Adrenal gland (tissue), 12 donors: ENCODE measurements around the gene SLC25A19. TPM values are rescaled to one million over a fixed set of nuclear protein-coding genes. Genes with fewer than 3 reads are reported as not detected.

Source experiments
- DNase-seq, 7 donors: peaks; one replicate each; pipeline ENCODE4 v3.0.0-alpha.2; 2019 to 2020
- H3K27ac ChIP-seq, 5 donors: fragments of 200-600 bp; sonication (generic) in 4 of 5; 1 replicate in 3 of 5; 2 replicates in 2 of 5; pipeline versions ENCODE4 v1.5.1 to v1.8.0; 2016 to 2020; ENCODE audit warnings: mild to moderate bottlenecking in 1 of 5
- H3K27me3 ChIP-seq: fragments of 200-600 bp; 2 replicates; pipeline ENCODE4 v1.8.0; 2021
- H3K36me3 ChIP-seq, 2 donors: fragments of 200-600 bp; replicated peaks in 1 of 2; 1 replicate in 1 of 2; 2 replicates in 1 of 2; pipeline versions ENCODE4 v1.5.1 to v1.8.0; 2018 to 2022
- H3K4me1 ChIP-seq, 2 donors: fragments of 200-600 bp; replicated peaks in 1 of 2; 1 replicate in 1 of 2; 2 replicates in 1 of 2; pipeline versions ENCODE4 v1.5.1 to v1.8.0; 2018 to 2021
- H3K4me3 ChIP-seq, 4 donors: fragments of 200-600 bp; sonication (generic) in 3 of 4; one replicate each; pipeline ENCODE4 v1.5.1; 2016 to 2018
- H3K9me3 ChIP-seq, 3 donors: fragments of 200-600 bp; sonication (generic) in 1 of 3; replicated peaks in 1 of 3; 1 replicate in 2 of 3; 2 replicates in 1 of 3; pipeline versions ENCODE4 v1.5.1 to v1.8.0; 2016 to 2021
- CTCF ChIP-seq, 6 experiments: fragments of 450-650 bp in 4 of 6; fragments of 200-600 bp in 2 of 6; sonication (generic) in 1 of 6; IDR thresholded peaks; 1 replicate in 5 of 6; 2 replicates in 1 of 6; pipeline versions ENCODE4 v1.5.1 to v1.8.0; 2016 to 2021; ENCODE audit warnings: antibody characterized with exemption in 6 of 6, mild to moderate bottlenecking in 2 of 6, moderate library complexity in 1 of 6
- POLR2A ChIP-seq, 2 donors: fragments of 450-650 bp; IDR thresholded peaks; one replicate each; pipeline ENCODE4 v1.6.1; 2017; ENCODE audit warnings: antibody characterized with exemption in 2 of 2, mild to moderate bottlenecking in 2 of 2, moderate library complexity in 1 of 2
- WGBS, 4 donors: extraction: QIAGEN DNeasy Blood & Tissue Kit in 2 of 4; methylation state at CpG; one replicate each; pipeline versions ENCODE4 v1.1.5 to v1.1.7; 2013 to 2017; 5-methylcytosine and 5-hydroxymethylcytosine counted together
- intact Hi-C, 2 donors: fragments of 100-400 bp; cut with DNase I; formaldehyde crosslinking; loops; one replicate each; pipeline versions ENCODE4 v1.14.1 to v1.15.0; 2022 to 2023
- polyA plus RNA-seq, 3 donors: library from polyadenylated mRNA; stranded (reverse); fragments of 200-250 nt in 2 of 3; fragments of 350-450 nt in 1 of 3; fragmentation: Illumina TruSeq in 1 of 3; extraction: RNeasy Lipid Tissue Mini Kit (QIAGEN cat#74804) in 1 of 3; gene quantifications; one replicate each; pipeline ENCODE4 v1.2.3, GENCODE V29; 2013 to 2014
- total RNA-seq, 9 donors: library from RNA; depleted of rRNA in 4 of 9; stranded (reverse); fragments of >200 nt in 4 of 9; fragments of 120-200 nt in 1 of 9; fragmentation: NEBNext Ultra II Directional in 1 of 9; extraction: Animal tissue kit (Norgen Biotek cat#: 25700) in 1 of 9; gene quantifications; one replicate each; pipeline versions ENCODE4 v1.1.0 to v1.2.4, GENCODE V29; 2013 to 2023
- donor health status: healthy with polysubstance abuse.
- donor health status: Bipolar disorder and iron deficiency.
- donor health status: DM: yes; HTN: yes; CAD: no.
- donor health status: DM: no; HTN: no; CAD: no.
- donor health status: DM: no; HTN: no; CAD: no.
- donor health status: DM: yes; HTN: yes; CAD: no.

Gene SLC25A19
- total and polyA plus RNA-seq, 12 donors = 15.8 to 63.9 (median 25.3) TPM

GRCh38 chr17:75227729-75228128 is 61.5 kb downstream of the SLC25A19 start:
- Histone ChIP-seq H3K4me3 (no peak overlapping the region), H3K4me1 (no peaks in the 10 kb centered on the region), H3K9me3 (no peaks in the 10 kb centered on the region), H3K36me3 (peaks cover 0 to 72% of the 10 kb centered on the region in 2 donors), H3K27ac (peak overlapping the region in 2 of 5 donors; percentile 26 to 86), H3K27me3 (no peaks in the 10 kb centered on the region)
- 83 to 94% (median 88%) methylated on average over 5 of the region's 5 CpGs for WGBS, 4 donors
- intact Hi-C loops = no loop called here
- no peak for TF ChIP-seq POLR2A (IDR thresholded peaks at IDR 0.05)
- TF ChIP-seq CTCF (IDR thresholded peaks at IDR 0.05) = no peak
- no peak for DNase-seq

- Histone ChIP-seq H3K9me3 (no peaks in the 10 kb centered on the region), H3K27ac (no peak overlapping the region), H3K27me3 (no peaks in the 10 kb centered on the region), H3K36me3 (peaks cover 0 to 49% of the 10 kb centered on the region in 2 donors), H3K4me3 (no peak overlapping the region), H3K4me1 (no peaks in the 10 kb centered on the region)
- intact Hi-C loops = no loop called here
- no peak for DNase-seq
- WGBS, 4 donors = 79 to 85% (median 82%) methylated on average over 11 to 14 of the region's 14 CpGs
- TF ChIP-seq CTCF (IDR thresholded peaks at IDR 0.05) (no peak), POLR2A (IDR thresholded peaks at IDR 0.05) (no peak)
Measured at GRCh38 chr17:75225016-75225415, 64.2 kb downstream of the SLC25A19 start.

Other genes with a start within 250 kb of the SLC25A19 start
- gene ATP5PD, start 242.5 kb downstream of the SLC25A19 start, total RNA-seq = 100 to 1,000 TPM; 215 to 452 (median 283) TPM
- gene ATP5PD, start 242.5 kb downstream of the SLC25A19 start, polyA plus RNA-seq = 100 to 1,000 TPM; 393 to 826 (median 646) TPM
- gene KCTD2, start 242.2 kb downstream of the SLC25A19 start, total RNA-seq = 10 to 100 TPM; 38.2 to 49.2 (median 41.0) TPM
- gene KCTD2, start 242.2 kb downstream of the SLC25A19 start, polyA plus RNA-seq = 10 to 100 TPM; 20.6 to 52.4 (median 24.3) TPM
- 1 to 10 TPM in 8 of 9 donors, under 1 TPM in 1; 0.91 to 3.0 (median 1.7) TPM for gene SLC16A5, start 201.5 kb downstream of the SLC25A19 start, total RNA-seq
- gene SLC16A5, start 201.5 kb downstream of the SLC25A19 start, polyA plus RNA-seq = 1 to 10 TPM in 2 of 3 donors, under 1 TPM in 1; 0.77 to 3.9 (median 2.1) TPM
- gene ARMC7, start 179.5 kb downstream of the SLC25A19 start, total RNA-seq = 10 to 100 TPM in 1 of 9 donors, 1 to 10 TPM in 8; 3.7 to 13.8 (median 8.8) TPM
- gene ARMC7, start 179.5 kb downstream of the SLC25A19 start, polyA plus RNA-seq = 1 to 10 TPM; 5.5 to 7.1 (median 5.8) TPM
- gene NT5C, start 157.7 kb downstream of the SLC25A19 start, total RNA-seq = 100 to 1,000 TPM in 1 of 9 donors, 10 to 100 TPM in 8; 33.4 to 112 (median 63.2) TPM
- gene NT5C, start 157.7 kb downstream of the SLC25A19 start, polyA plus RNA-seq = 100 to 1,000 TPM in 2 of 3 donors, 10 to 100 TPM in 1; 20.6 to 124 (median 114) TPM
- gene JPT1, start 134.9 kb downstream of the SLC25A19 start, total RNA-seq = 100 to 1,000 TPM in 1 of 9 donors, 10 to 100 TPM in 8; 34.2 to 232 (median 50.9) TPM
- 100 to 1,000 TPM in 2 of 3 donors, 10 to 100 TPM in 1; 98.6 to 161 (median 102) TPM for gene JPT1, start 134.9 kb downstream of the SLC25A19 start, polyA plus RNA-seq
- 100 to 1,000 TPM in 6 of 9 donors, 10 to 100 TPM in 3; 65.2 to 371 (median 265) TPM for gene SUMO2, start 106.5 kb downstream of the SLC25A19 start, total RNA-seq
- 100 to 1,000 TPM in 1 of 3 donors, 10 to 100 TPM in 2; 54.9 to 331 (median 65.6) TPM for gene SUMO2, start 106.5 kb downstream of the SLC25A19 start, polyA plus RNA-seq
- gene NUP85, start 83.8 kb downstream of the SLC25A19 start, total RNA-seq = 10 to 100 TPM; 18.7 to 53.8 (median 30.1) TPM
- gene NUP85, start 83.8 kb downstream of the SLC25A19 start, polyA plus RNA-seq = 10 to 100 TPM; 24.1 to 51.5 (median 40.0) TPM
- gene GGA3, start 27.8 kb downstream of the SLC25A19 start, total RNA-seq = 10 to 100 TPM in 8 of 9 donors, 1 to 10 TPM in 1; 8.0 to 36.9 (median 23.0) TPM
- gene GGA3, start 27.8 kb downstream of the SLC25A19 start, polyA plus RNA-seq = 10 to 100 TPM; 23.2 to 51.5 (median 24.1) TPM
- gene MRPS7, start 27.6 kb downstream of the SLC25A19 start, total RNA-seq = 100 to 1,000 TPM in 1 of 9 donors, 10 to 100 TPM in 8; 47.7 to 127 (median 73.0) TPM
- 100 to 1,000 TPM in 1 of 3 donors, 10 to 100 TPM in 2; 52.5 to 112 (median 87.7) TPM for gene MRPS7, start 27.6 kb downstream of the SLC25A19 start, polyA plus RNA-seq
- gene MIF4GD, start 18.2 kb downstream of the SLC25A19 start, total RNA-seq = 10 to 100 TPM in 8 of 9 donors, 1 to 10 TPM in 1; 9.2 to 53.0 (median 29.0) TPM
- gene MIF4GD, start 18.2 kb downstream of the SLC25A19 start, polyA plus RNA-seq = 10 to 100 TPM; 10.7 to 15.1 (median 14.8) TPM
- gene GRB2, start 116.2 kb upstream of the SLC25A19 start, total RNA-seq = 100 to 1,000 TPM in 8 of 9 donors, 10 to 100 TPM in 1; 84.4 to 374 (median 117) TPM
- gene GRB2, start 116.2 kb upstream of the SLC25A19 start, polyA plus RNA-seq = 100 to 1,000 TPM in 1 of 3 donors, 10 to 100 TPM in 2; 36.0 to 131 (median 36.1) TPM
- gene TMEM94, start 167.2 kb upstream of the SLC25A19 start, total RNA-seq = 100 to 1,000 TPM in 8 of 9 donors, 10 to 100 TPM in 1; 65.2 to 245 (median 169) TPM
- 100 to 1,000 TPM; 132 to 186 (median 134) TPM for gene TMEM94, start 167.2 kb upstream of the SLC25A19 start, polyA plus RNA-seq
- 10 to 100 TPM; 12.9 to 90.8 (median 35.6) TPM for gene CASKIN2, start 226.1 kb upstream of the SLC25A19 start, total RNA-seq
- 10 to 100 TPM; 10.1 to 43.2 (median 28.3) TPM for gene CASKIN2, start 226.1 kb upstream of the SLC25A19 start, polyA plus RNA-seq
- 10 to 100 TPM; 18.6 to 35.3 (median 26.4) TPM for gene TSEN54, start 227.1 kb upstream of the SLC25A19 start, total RNA-seq
- gene TSEN54, start 227.1 kb upstream of the SLC25A19 start, polyA plus RNA-seq = 10 to 100 TPM; 17.9 to 67.8 (median 56.0) TPM
- gene LLGL2, start 236.3 kb upstream of the SLC25A19 start, total RNA-seq = 10 to 100 TPM in 7 of 9 donors, 1 to 10 TPM in 2; 8.9 to 40.5 (median 23.4) TPM
- 10 to 100 TPM in 2 of 3 donors, 1 to 10 TPM in 1; 1.2 to 90.3 (median 51.4) TPM for gene LLGL2, start 236.3 kb upstream of the SLC25A19 start, polyA plus RNA-seq